Measurements from ENCODE around the gene TMEM108.

- TF ChIP-seq POLR2A (IDR thresholded peaks at IDR 0.05; ENCODE audit: low read depth, low read length) (no peak), CTCF (conservative IDR thresholded peaks at IDR 0.05; ENCODE audit: low read depth, low read length) (peak; percentile 91), MXI1 (IDR thresholded peaks at IDR 0.05; ENCODE audit: borderline replicate concordance, low read depth, low read length) (no peak), CEBPB (IDR thresholded peaks at IDR 0.05; ENCODE audit: low read depth, low read length) (no peak), RAD21 (IDR thresholded peaks at IDR 0.05; ENCODE audit: low read length) (peak; percentile 94), MAFK (IDR thresholded peaks at IDR 0.05; ENCODE audit: low read depth, low read length) (no peak), SMC3 (IDR thresholded peaks at IDR 0.05; ENCODE audit: low read depth, low read length) (peak; percentile 92), USF2 (IDR thresholded peaks at IDR 0.05; ENCODE audit: low read depth, low read length) (no peak)
Observed at GRCh38 chr3:133040696-133041523, 2.7 kb downstream of the TMEM108 start.
